Measurements from ENCODE around the gene CCL3.

- no peak for TF ChIP-seq CTCF (IDR thresholded peaks at IDR 0.05)
- no peak for TF ChIP-seq POLR2A (IDR thresholded peaks at IDR 0.05)
Observed at GRCh38 chr17:36060816-36061215, 29.1 kb downstream of the CCL3 start.

Data from thyroid gland (tissue), 4 donors.